Small intestine (tissue), 16 donors: Measurements from ENCODE around the gene SPINDOC. TPM values are rescaled to one million over a fixed set of nuclear protein-coding genes. Genes with fewer than 3 reads are reported as not detected.

Experiments
- DNase-seq, 2 donors: peaks; one replicate each; pipeline versions ENCODE4 v3.0.0 to v3.0.0-alpha.2; 2013
- FAIRE-seq: peaks from 2 replicates; lab custom pipeline; 2012; peaks lifted over from hg19 to GRCh38; lab: Jason Lieb, UNC
- H3K27ac ChIP-seq, 3 donors: one replicate each; pipeline ENCODE4 v1.5.1; 2013; ENCODE audit warnings: low read length in 2 of 3, mild to moderate bottlenecking in 2 of 3, control low read depth in 1 of 3, inconsistent platforms in 1 of 3, low read depth in 1 of 3, moderate library complexity in 1 of 3
- H3K27me3 ChIP-seq, 3 donors: one replicate each; pipeline ENCODE4 v1.6.1; 2013; ENCODE audit warnings: low read length in 3 of 3, inconsistent platforms in 1 of 3; ENCODE audit not compliant: control insufficient read depth in 3 of 3, insufficient read depth in 3 of 3
- H3K36me3 ChIP-seq, 3 donors: one replicate each; pipeline ENCODE4 v1.6.1; 2013; ENCODE audit warnings: low read length in 3 of 3, inconsistent platforms in 1 of 3, low read depth in 1 of 3, mild to moderate bottlenecking in 1 of 3, moderate library complexity in 1 of 3; ENCODE audit not compliant: control insufficient read depth in 3 of 3, insufficient read depth in 2 of 3
- H3K4me1 ChIP-seq, 3 donors: one replicate each; pipeline ENCODE4 v1.6.1; 2013; ENCODE audit warnings: low read length in 2 of 3, inconsistent platforms in 1 of 3, low read depth in 1 of 3, mild to moderate bottlenecking in 1 of 3, moderate library complexity in 1 of 3; ENCODE audit not compliant: control insufficient read depth in 3 of 3, insufficient read depth in 2 of 3
- H3K4me3 ChIP-seq, 3 donors: one replicate each; pipeline ENCODE4 v1.5.1; 2013; ENCODE audit warnings: low read length in 3 of 3, control low read depth in 1 of 3, inconsistent platforms in 1 of 3, low read depth in 1 of 3, mild to moderate bottlenecking in 1 of 3, moderate library complexity in 1 of 3
- H3K9me3 ChIP-seq, 2 donors: one replicate each; pipeline ENCODE4 v1.6.1; 2013; ENCODE audit warnings: low read depth in 1 of 2, low read length in 1 of 2; ENCODE audit not compliant: control insufficient read depth in 2 of 2, insufficient read depth in 1 of 2
- WGBS, 3 donors: extraction: QIAGEN DNeasy Blood & Tissue Kit; methylation state at CpG; one replicate each; pipeline ENCODE4 v1.1.7; 2013; 5-methylcytosine and 5-hydroxymethylcytosine counted together
- long read RNA-seq, 10 donors: transcript quantifications; one replicate each; lab custom pipeline, GENCODE V29; 2026
- polyA plus RNA-seq, 4 donors: library from polyadenylated mRNA; stranded (reverse) in 3 of 4; unstranded in 1 of 4; fragments of 200-250 nt in 3 of 4; fragments of 120-200 nt in 1 of 4; gene quantifications; one replicate each; pipeline versions ENCODE4 v1.2.1 to v1.2.3, GENCODE V29; 2013
- donor health status: healthy with polysubstance abuse.
- donor health status: control.
- donor health status: control.
- donor health status: Bipolar disorder and iron deficiency.
- donor health status: healthy.

Gene SPINDOC
- polyA plus RNA-seq: 10 to 100 TPM in 1 of 4 donors, 1 to 10 TPM in 3; 1.1 to 17.4 (median 5.4) TPM
- long read RNA-seq, donor 1, partial matches to known transcripts: 9 of 11 reads
- long read RNA-seq, donor 1, other reads (novel, unspliced or antisense): 0 of 11 reads
- long read RNA-seq, donor 2: 0 reads
- long read RNA-seq, donor 3, partial matches to known transcripts: 0 of 3 reads
- long read RNA-seq, donor 3, other reads (novel, unspliced or antisense): 0 of 3 reads
- long read RNA-seq, donor 4: 0 reads
- long read RNA-seq, donor 5: 0 reads
- long read RNA-seq, donor 6, partial matches to known transcripts: 7 of 10 reads
- long read RNA-seq, donor 6, other reads (novel, unspliced or antisense): 0 of 10 reads
- long read RNA-seq, donor 7: 0 reads
- long read RNA-seq, donor 8, partial matches to known transcripts: 0 of 1 reads
- long read RNA-seq, donor 8, other reads (novel, unspliced or antisense): 0 of 1 reads
- long read RNA-seq, donor 9: 0 reads
- long read RNA-seq, donor 10, transcript SPINDOC-201 (6 exons, 2,024 nt): major isoform, 5 of 17 reads
- long read RNA-seq, donor 10, partial matches to known transcripts: 12 of 17 reads
- long read RNA-seq, donor 10, other reads (novel, unspliced or antisense): 0 of 17 reads

- Histone ChIP-seq H3K27me3 (no peaks in the 10 kb centered on the region), H3K9me3 (no peaks in the 10 kb centered on the region), H3K27ac (peak within 1 kb of the TSS; percentile 27 to 80 (median 48)), H3K4me1 (peaks cover 0 to 16% (median 0%) of the 10 kb centered on the region in 3 donors), H3K36me3 (peaks cover 0 to 22% (median 0%) of the 10 kb centered on the region in 3 donors), H3K4me3 (peak within 1 kb of the TSS; percentile 79 to 83 (median 81))
- FAIRE-seq (no peak), DNase-seq (peak; percentile 59 to 89)
- WGBS, 3 donors: 0 to 1% (median 0%) methylated on average over 35 to 65 of the region's 65 CpGs
Observed at GRCh38 chr11:63813035-63813562, at the start of gene SPINDOC. Gene SPINDOC, plus strand, starts transcription at chr11:63813456. Its CDS starts 231 bp downstream, at chr11:63813687.

GRCh38 chr11:63763496-63764339, 49.5 kb upstream of the SPINDOC start:
- Histone ChIP-seq H3K27me3 (no peaks in the 10 kb centered on the region), H3K9me3 (no peaks in the 10 kb centered on the region), H3K4me1 (peaks cover 2 to 36% (median 2%) of the 10 kb centered on the region in 3 donors), H3K36me3 (peaks cover 0 to 71% (median 0%) of the 10 kb centered on the region in 3 donors), H3K27ac (no peak overlapping the region), H3K4me3 (no peak overlapping the region)
- no peak for FAIRE-seq
- 78 to 87% (median 84%) methylated on average over 42 to 82 of the region's 82 CpGs for WGBS, 3 donors
- DNase-seq: peak in 1 of 2 donors; percentile 54

- Histone ChIP-seq H3K9me3 (no peaks in the 10 kb centered on the region), H3K36me3 (peaks cover 0 to 70% (median 0%) of the 10 kb centered on the region in 3 donors), H3K4me3 (no peak overlapping the region), H3K27me3 (no peaks in the 10 kb centered on the region), H3K4me1 (peaks cover 2 to 36% (median 2%) of the 10 kb centered on the region in 3 donors), H3K27ac (peak overlapping the region in 1 of 3 donors; percentile 31)
- DNase-seq (no peak), FAIRE-seq (no peak)
- 66 to 91% (median 80%) methylated on average over 11 to 23 of the region's 23 CpGs for WGBS, 3 donors
Observed at GRCh38 chr11:63764340-63764678, 48.9 kb upstream of the SPINDOC start.

- no peaks in the 10 kb centered on the region for H3K9me3 ChIP-seq
- peaks cover 2 to 38% (median 2%) of the 10 kb centered on the region in 3 donors for H3K4me1 ChIP-seq
- no peak for FAIRE-seq
- 23 to 64% (median 45%) methylated on average over 11 to 30 of the region's 30 CpGs for WGBS, 3 donors
- H3K4me3 ChIP-seq: peak overlapping the region in 2 of 3 donors; percentile 25 to 81
- H3K36me3 ChIP-seq: peaks cover 0 to 69% (median 0%) of the 10 kb centered on the region in 3 donors
- DNase-seq: peak; percentile 56 to 84
- H3K27ac ChIP-seq: peak overlapping the region in 1 of 3 donors; percentile 84
- no peaks in the 10 kb centered on the region for H3K27me3 ChIP-seq
Observed at GRCh38 chr11:63764679-63765647, 48.3 kb upstream of the SPINDOC start.

- WGBS, 3 donors: 33 to 65% (median 35%) methylated on average over 18 of the region's 18 CpGs
- Histone ChIP-seq H3K27ac (peak overlapping the region in 1 of 3 donors; percentile 84), H3K36me3 (peaks cover 0 to 63% (median 0%) of the 10 kb centered on the region in 3 donors), H3K4me1 (peaks cover 2 to 46% (median 2%) of the 10 kb centered on the region in 3 donors), H3K9me3 (no peaks in the 10 kb centered on the region), H3K27me3 (no peaks in the 10 kb centered on the region), H3K4me3 (peak overlapping the region in 1 of 3 donors; percentile 81)
- FAIRE-seq (no peak), DNase-seq (peak in 1 of 2 donors; percentile 42)
Observed at GRCh38 chr11:63765688-63766241, 47.5 kb upstream of the SPINDOC start.

GRCh38 chr11:63766531-63767235, 46.6 kb upstream of the SPINDOC start:
- Histone ChIP-seq H3K4me3 (peak overlapping the region in 1 of 3 donors; percentile 81), H3K9me3 (no peaks in the 10 kb centered on the region), H3K4me1 (peaks cover 2 to 47% (median 2%) of the 10 kb centered on the region in 3 donors), H3K27ac (peak overlapping the region in 1 of 3 donors; percentile 84), H3K36me3 (peaks cover 0 to 55% (median 0%) of the 10 kb centered on the region in 3 donors), H3K27me3 (no peaks in the 10 kb centered on the region)
- DNase-seq (peak in 1 of 2 donors; percentile 71), FAIRE-seq (no peak)
- 39 to 58% (median 50%) methylated on average over 7 of the region's 7 CpGs for WGBS, 3 donors
